ENCODE results near the gene CEMIP2. TPM values are rescaled to one million over a fixed set of nuclear protein-coding genes. Genes with fewer than 3 reads are reported as not detected.

Gene CEMIP2
- total RNA-seq, 1 experiment from 2014 or later, result 14.8 TPM

GRCh38 chr9:71685394-71685793 lies 82.9 kb downstream of the CEMIP2 start:
- ATAC-seq, result no peak
- CTCF ChIA-PET, result interaction anchor here (0.6 kb wide), 1 partner anchor 399 kb away, joined by 3 read pairs; no protein-coding TSS in a partner anchor
- no peaks in the 10 kb centered on the region for H3K36me3 ChIP-seq (ENCODE audit: control insufficient read depth, insufficient read depth, low read length)
- H3K9me3 ChIP-seq (ENCODE audit: control insufficient read depth, insufficient read depth, low read depth, low read length), result no peaks in the 10 kb centered on the region
- intact Hi-C loops (cut with micrococcal nuclease; ENCODE audit: unreplicated experiment) (no loop called here), in situ Hi-C loops (cut with HindIII; ENCODE audit: low pct_unique_long_range_greater_than_20kb, low sequenced_read_pairs) (no loop called here)
- POLR2A ChIA-PET, result interaction anchor here (0.5 kb wide), 1 partner anchor 78 kb away, joined by 6 read pairs; no protein-coding TSS in a partner anchor
- no TSS peak for BruUV-seq (replicated peaks)
- TF ChIP-seq REST (IDR thresholded peaks at IDR 0.05; ENCODE audit: insufficient read depth in 1 of 2, low read depth in 2 of 2, low read length in 1 of 2) (no peak), TCF7L2 (IDR thresholded peaks at IDR 0.05; ENCODE audit: low read depth, low read length) (no peak), SIN3A (IDR thresholded peaks at IDR 0.05; ENCODE audit: borderline replicate concordance, insufficient read depth, low read depth, low read length) (no peak), POLR2AphosphoS5 (IDR thresholded peaks at IDR 0.05; ENCODE audit: low read depth, low read length) (no peak)
- TF ChIP-seq, protein P1, sequence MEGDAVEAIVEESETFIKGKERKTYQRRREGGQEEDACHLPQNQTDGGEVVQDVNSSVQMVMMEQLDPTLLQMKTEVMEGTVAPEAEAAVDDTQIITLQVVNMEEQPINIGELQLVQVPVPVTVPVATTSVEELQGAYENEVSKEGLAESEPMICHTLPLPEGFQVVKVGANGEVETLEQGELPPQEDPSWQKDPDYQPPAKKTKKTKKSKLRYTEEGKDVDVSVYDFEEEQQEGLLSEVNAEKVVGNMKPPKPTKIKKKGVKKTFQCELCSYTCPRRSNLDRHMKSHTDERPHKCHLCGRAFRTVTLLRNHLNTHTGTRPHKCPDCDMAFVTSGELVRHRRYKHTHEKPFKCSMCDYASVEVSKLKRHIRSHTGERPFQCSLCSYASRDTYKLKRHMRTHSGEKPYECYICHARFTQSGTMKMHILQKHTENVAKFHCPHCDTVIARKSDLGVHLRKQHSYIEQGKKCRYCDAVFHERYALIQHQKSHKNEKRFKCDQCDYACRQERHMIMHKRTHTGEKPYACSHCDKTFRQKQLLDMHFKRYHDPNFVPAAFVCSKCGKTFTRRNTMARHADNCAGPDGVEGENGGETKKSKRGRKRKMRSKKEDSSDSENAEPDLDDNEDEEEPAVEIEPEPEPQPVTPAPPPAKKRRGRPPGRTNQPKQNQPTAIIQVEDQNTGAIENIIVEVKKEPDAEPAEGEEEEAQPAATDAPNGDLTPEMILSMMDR (IDR thresholded peaks at IDR 0.05), result no peak
- no peak overlapping the region for H3K27ac ChIP-seq (ENCODE audit: low read length)
- DNase-seq (ENCODE audit: low read depth, low spot score), result no peak
- H3K4me3 ChIP-seq (ENCODE audit: low read depth in 2 of 2, low read length in 2 of 2), result no peak overlapping the region
- no peaks in the 10 kb centered on the region for H3K27me3 ChIP-seq (ENCODE audit: control insufficient read depth, insufficient read depth, low read length)
- H3K4me1 ChIP-seq (ENCODE audit: control insufficient read depth, insufficient read depth, low read length), result no peaks in the 10 kb centered on the region; the same call in 1 of the 2 replicates

DNA sequence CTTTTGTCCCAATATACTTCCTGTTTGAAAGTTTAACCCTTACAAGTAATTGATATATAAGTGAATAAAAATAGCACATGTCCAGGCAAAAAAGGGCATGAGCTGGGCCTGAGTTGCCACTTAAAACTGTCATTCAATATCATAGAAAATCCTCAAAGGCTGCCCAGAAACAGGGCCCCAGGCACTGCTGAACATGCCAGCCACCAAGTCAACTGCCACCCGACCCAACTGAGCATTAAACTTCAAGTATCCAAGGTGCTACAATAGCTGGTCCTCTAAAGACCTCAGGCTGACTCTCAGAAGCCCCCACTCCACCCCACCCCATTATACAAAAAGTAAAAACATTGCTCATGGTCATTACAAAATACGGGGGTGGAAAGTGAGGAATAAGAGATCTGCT lies 83.7 kb downstream of the CEMIP2 start:
- Histone ChIP-seq H3K4me3 (ENCODE audit: low read depth in 2 of 2, low read length in 2 of 2) (no peak overlapping the region), H3K36me3 (ENCODE audit: control insufficient read depth, insufficient read depth, low read length) (no peaks in the 10 kb centered on the region), H3K9me3 (ENCODE audit: control insufficient read depth, insufficient read depth, low read depth, low read length) (no peaks in the 10 kb centered on the region), H3K27me3 (ENCODE audit: control insufficient read depth, insufficient read depth, low read length) (no peaks in the 10 kb centered on the region), H3K4me1 (ENCODE audit: control insufficient read depth, insufficient read depth, low read length) (no peaks in the 10 kb centered on the region; the same call in 1 of the 2 replicates), H3K27ac (ENCODE audit: low read length) (no peak overlapping the region)
- no TSS peak for BruUV-seq (replicated peaks)
- in situ Hi-C loops (cut with HindIII; ENCODE audit: low pct_unique_long_range_greater_than_20kb, low sequenced_read_pairs) (no loop called here), intact Hi-C loops (cut with micrococcal nuclease; ENCODE audit: unreplicated experiment) (no loop called here)
- TF ChIP-seq REST (IDR thresholded peaks at IDR 0.05; ENCODE audit: insufficient read depth in 1 of 2, low read depth in 2 of 2, low read length in 1 of 2) (no peak), POLR2AphosphoS5 (IDR thresholded peaks at IDR 0.05; ENCODE audit: low read depth, low read length) (no peak), SIN3A (IDR thresholded peaks at IDR 0.05; ENCODE audit: borderline replicate concordance, insufficient read depth, low read depth, low read length) (no peak), TCF7L2 (IDR thresholded peaks at IDR 0.05; ENCODE audit: low read depth, low read length) (no peak)
- TF ChIP-seq, protein P1 (IDR thresholded peaks at IDR 0.05), result no peak
- CTCF ChIA-PET, result interaction anchor here (0.6 kb wide), 1 partner anchor 32 kb away, joined by 3 read pairs; no protein-coding TSS in a partner anchor
- POLR2A ChIA-PET, result no interaction called here
- ATAC-seq, result no peak
- DNase-seq (ENCODE audit: low read depth, low spot score), result no peak

Data from Panc1 (cell line).